GM12872 (cell line): ENCODE measurements around the gene MCM3AP.

ENCODE experiments used
- TF ChIP-seq, protein P1 (sequence below): IDR thresholded peaks from 3 replicates; pipeline ENCODE4 v1.5.1; 2011; ENCODE audit warnings: low read depth, mild to moderate bottlenecking, low read length, moderate library complexity; ENCODE audit not compliant: insufficient read depth

The MCM3AP gene

DNA sequence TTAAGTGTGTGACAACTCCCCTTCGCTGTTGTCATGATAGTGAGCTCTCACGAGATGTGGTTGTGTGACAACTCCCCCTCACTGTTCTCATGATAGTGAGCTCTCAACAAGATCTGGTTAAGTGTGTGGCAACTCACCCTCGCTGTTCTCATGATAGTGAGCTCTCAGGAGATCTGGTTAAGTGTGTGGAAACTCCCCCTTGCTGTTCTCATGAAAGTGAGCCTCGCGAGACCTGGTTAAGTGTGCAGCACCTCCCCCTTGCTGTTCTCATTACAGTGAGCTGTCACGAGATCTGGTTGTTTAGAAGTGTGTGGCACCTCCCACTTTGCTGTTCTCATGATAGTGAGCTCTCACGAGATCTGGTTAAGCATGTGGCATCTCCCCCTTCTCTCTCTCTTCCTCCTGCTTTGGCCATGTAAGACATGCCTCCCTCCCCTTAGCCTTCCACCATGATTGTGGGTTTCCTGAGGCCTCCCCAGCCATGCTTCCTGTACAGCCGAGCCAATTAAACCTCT, 31.7 kb downstream of the MCM3AP start:
- TF ChIP-seq, protein P1, sequence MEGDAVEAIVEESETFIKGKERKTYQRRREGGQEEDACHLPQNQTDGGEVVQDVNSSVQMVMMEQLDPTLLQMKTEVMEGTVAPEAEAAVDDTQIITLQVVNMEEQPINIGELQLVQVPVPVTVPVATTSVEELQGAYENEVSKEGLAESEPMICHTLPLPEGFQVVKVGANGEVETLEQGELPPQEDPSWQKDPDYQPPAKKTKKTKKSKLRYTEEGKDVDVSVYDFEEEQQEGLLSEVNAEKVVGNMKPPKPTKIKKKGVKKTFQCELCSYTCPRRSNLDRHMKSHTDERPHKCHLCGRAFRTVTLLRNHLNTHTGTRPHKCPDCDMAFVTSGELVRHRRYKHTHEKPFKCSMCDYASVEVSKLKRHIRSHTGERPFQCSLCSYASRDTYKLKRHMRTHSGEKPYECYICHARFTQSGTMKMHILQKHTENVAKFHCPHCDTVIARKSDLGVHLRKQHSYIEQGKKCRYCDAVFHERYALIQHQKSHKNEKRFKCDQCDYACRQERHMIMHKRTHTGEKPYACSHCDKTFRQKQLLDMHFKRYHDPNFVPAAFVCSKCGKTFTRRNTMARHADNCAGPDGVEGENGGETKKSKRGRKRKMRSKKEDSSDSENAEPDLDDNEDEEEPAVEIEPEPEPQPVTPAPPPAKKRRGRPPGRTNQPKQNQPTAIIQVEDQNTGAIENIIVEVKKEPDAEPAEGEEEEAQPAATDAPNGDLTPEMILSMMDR = no peak

DNA sequence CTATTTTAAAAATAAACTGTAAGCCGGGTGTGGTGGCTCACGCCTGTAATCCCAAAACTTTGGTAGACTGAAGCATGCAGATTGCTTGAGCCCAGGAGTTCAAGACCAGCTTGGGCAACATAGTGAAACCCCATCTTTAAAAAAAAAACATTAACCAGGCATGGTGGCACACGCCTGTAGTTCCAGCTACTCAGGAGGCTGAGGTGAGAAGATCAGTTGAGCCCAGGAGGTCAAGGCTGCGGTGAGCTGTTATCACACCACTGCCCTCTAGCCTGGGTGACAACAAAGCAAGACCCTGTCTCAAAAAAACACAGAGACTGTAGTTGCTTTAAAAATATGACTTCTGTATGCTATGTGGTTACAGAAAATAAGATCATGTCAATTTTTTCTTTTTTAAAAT, 32.6 kb downstream of the MCM3AP start:
- TF ChIP-seq, protein P1 = no peak

DNA sequence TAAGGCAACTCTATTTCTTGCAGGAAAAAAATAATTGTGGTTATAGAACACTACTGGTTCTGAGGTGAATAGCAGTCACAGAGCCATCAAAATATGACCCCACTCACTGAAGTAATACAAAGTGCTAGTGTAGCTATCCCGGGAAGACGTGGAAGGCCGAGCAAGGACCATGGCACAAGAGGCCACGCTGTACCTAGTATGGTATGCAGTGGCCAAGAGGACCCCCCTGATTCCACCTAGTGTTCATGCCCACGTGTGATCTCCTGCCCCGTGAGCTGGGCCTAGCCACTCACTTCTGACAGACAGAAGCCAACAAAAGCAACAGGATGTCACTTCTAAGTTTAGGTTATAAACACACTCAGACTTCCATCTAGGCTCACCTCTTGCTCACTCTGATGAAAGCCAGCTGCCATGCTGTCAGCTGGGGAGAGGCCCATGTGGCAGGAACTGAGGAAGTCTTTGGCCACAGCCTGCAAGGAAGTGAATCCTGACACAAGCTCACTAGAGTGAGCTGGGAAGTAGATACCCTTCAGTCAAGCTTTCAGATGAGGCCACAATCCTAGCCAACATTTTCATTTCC, 35.2 kb downstream of the MCM3AP start:
- TF ChIP-seq, protein P1 = no peak

DNA sequence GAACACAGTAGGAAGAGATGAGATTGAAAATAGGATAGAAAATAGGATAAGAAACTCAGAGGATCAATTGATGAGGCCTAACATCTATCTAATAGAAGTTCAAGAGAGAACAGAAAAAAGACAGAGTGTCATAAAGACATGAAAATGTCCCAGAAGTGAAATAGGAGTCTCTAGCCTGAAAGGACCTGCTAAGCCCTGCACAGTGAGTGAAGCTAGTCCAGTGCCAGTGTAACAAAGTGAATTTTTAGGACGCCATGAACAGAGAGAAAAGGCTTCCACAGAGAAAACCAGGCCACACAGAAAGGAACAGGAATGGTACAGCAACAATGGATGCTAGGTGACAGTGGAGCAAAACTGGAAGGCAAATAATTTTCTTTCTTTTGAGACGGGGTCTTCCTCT, 36.6 kb downstream of the MCM3AP start:
- TF ChIP-seq, protein P1 = no peak

DNA sequence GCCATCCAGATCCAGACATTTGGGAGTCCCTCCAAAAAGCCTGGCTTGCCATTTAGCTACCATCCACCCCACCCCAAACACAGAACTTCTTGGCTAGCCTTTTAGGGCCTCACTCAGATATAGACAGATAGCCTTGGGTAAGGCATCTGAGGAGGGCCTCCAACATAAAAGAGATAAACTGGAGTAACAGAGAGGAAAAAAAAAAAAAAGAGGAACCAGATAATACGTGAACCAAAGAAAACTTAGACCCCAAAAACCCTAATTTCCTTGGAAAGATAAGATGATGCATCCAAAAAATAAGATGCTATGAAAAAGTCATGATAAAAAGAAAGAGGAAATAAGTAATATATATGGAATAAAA, 37.0 kb downstream of the MCM3AP start:
- TF ChIP-seq, protein P1 = no peak

DNA sequence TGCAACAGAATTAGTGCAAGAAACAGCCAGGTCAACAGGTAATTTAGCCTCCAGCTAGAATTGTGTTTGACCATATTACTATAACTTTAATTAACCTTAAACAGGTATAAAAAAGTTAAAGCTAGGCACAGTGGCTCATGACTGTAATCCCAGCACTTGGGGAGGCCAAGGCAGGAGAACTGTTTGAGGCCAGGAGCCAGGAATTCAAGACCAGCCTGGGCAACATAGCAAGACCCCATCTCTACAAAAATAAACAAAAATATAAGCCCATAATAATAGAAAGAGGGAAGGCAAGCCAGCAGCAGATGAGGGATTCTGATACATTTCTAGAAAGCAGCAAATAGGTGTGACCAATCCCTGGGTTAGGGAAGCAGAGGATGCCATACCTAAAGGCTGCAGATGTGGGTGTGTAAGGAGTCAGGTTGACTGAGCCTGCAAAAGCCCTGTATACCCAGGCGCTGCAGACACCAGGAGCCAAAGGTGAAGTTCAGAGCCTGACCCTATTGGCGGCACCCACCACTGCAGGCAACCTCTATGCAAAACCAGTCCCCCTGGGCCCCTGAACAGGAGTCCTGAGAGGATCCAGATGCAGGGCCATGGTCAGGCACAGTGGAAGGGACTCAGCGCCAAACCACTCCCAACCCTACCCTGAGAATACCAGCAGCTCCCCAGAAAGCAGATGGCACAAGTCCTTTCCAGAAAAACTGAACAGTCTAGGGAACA, 37.6 kb downstream of the MCM3AP start:
- TF ChIP-seq, protein P1 = no peak

DNA sequence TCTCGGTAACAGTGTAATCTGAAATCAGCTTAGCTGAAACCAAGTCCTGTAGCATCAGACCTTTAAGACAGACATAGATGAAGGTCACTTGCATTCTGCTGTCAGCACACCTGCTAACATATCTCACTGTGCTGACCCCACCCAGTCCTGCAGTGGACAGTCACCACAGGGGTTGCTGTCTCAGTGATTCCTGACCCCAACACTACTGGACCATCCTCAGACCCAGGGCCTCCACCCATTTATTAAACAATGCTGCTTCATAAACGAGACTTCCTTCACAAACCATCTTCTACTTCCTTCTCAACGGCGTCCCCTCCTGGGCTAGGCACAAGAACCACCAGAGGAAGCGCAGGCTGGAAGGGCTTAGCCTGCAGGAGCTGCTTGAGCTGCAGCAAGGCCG, 39.1 kb downstream of the MCM3AP start:
- TF ChIP-seq, protein P1 = no peak
